Thyroid gland (tissue), 4 donors: ENCODE data around the gene POU3F3. TPM values are rescaled to one million over a fixed set of nuclear protein-coding genes. Genes with fewer than 3 reads are reported as not detected.

Experiments used
- DNase-seq, 2 donors: peaks; one replicate each; pipeline ENCODE4 v3.0.0-alpha.2; 2019
- H3K27ac ChIP-seq, 3 donors: fragments of 200-600 bp; sonication (generic); 1 replicate in 2 of 3; 2 replicates in 1 of 3; pipeline ENCODE4 v1.5.1; 2016 to 2019; ENCODE audit warnings: mild to moderate bottlenecking in 1 of 3, moderate library complexity in 1 of 3
- H3K27me3 ChIP-seq: fragments of 200-600 bp; sonication (generic); one replicate; pipeline ENCODE4 v1.5.1; 2019
- H3K36me3 ChIP-seq, 2 donors: fragments of 200-600 bp; sonication (generic); one replicate each; pipeline ENCODE4 v1.5.1; 2016 to 2019
- H3K4me1 ChIP-seq, 2 donors: fragments of 200-600 bp; sonication (generic); one replicate each; pipeline ENCODE4 v1.5.1; 2017 to 2019
- H3K4me3 ChIP-seq, 3 donors: fragments of 200-600 bp; sonication (generic); replicated peaks in 1 of 3; 1 replicate in 2 of 3; 2 replicates in 1 of 3; pipeline ENCODE4 v1.5.1; 2016; ENCODE audit warnings: mild to moderate bottlenecking in 1 of 3
- H3K9me3 ChIP-seq: fragments of 200-600 bp; sonication (generic); one replicate; pipeline ENCODE4 v1.5.1; 2017
- POLR2A ChIP-seq, 2 donors: fragments of 450-650 bp; IDR thresholded peaks; one replicate each; pipeline ENCODE4 v1.6.1; 2017; ENCODE audit warnings: antibody characterized with exemption in 2 of 2, mild to moderate bottlenecking in 2 of 2, moderate library complexity in 1 of 2
- WGBS, 2 donors: methylation state at CpG; one replicate each; pipeline ENCODE4 v1.1.5; 2017; 5-methylcytosine and 5-hydroxymethylcytosine counted together
- intact Hi-C: fragments of 100-400 bp; cut with DNase I; formaldehyde crosslinking; loops from one replicate; pipeline ENCODE4 v1.15.1; 2023
- total RNA-seq, 4 donors: library from RNA; depleted of rRNA; stranded (reverse); fragments of >200 nt; gene quantifications; one replicate each; pipeline ENCODE4 v1.2.3, GENCODE V29; 2016
- TF ChIP-seq, protein P1 (sequence below), 6 experiments: fragments of 200-600 bp in 3 of 6; fragments of 450-650 bp in 3 of 6; sonication (generic) in 3 of 6; IDR thresholded peaks; one replicate each; pipeline ENCODE4 v1.5.1; 2016 to 2019; ENCODE audit warnings: antibody characterized with exemption in 6 of 6, mild to moderate bottlenecking in 2 of 6, inconsistent platforms in 1 of 6, moderate library complexity in 1 of 6

The POU3F3 gene
- total RNA-seq, 4 donors from 2014 or later, result 0.22 TPM; not detected in 3

- H3K36me3 ChIP-seq, result no peaks in the 10 kb centered on the region
- H3K4me1 ChIP-seq, result peaks cover 20 to 49% of the 10 kb centered on the region in 2 donors
- H3K4me3 ChIP-seq, result no peak overlapping the region
- no peak for TF ChIP-seq POLR2A (IDR thresholded peaks at IDR 0.05)
- TF ChIP-seq, protein P1, sequence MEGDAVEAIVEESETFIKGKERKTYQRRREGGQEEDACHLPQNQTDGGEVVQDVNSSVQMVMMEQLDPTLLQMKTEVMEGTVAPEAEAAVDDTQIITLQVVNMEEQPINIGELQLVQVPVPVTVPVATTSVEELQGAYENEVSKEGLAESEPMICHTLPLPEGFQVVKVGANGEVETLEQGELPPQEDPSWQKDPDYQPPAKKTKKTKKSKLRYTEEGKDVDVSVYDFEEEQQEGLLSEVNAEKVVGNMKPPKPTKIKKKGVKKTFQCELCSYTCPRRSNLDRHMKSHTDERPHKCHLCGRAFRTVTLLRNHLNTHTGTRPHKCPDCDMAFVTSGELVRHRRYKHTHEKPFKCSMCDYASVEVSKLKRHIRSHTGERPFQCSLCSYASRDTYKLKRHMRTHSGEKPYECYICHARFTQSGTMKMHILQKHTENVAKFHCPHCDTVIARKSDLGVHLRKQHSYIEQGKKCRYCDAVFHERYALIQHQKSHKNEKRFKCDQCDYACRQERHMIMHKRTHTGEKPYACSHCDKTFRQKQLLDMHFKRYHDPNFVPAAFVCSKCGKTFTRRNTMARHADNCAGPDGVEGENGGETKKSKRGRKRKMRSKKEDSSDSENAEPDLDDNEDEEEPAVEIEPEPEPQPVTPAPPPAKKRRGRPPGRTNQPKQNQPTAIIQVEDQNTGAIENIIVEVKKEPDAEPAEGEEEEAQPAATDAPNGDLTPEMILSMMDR (IDR thresholded peaks at IDR 0.05), result no peak
- WGBS, 2 donors, result 2 to 7% methylated on average over 7 to 26 of the region's 41 CpGs
- no peak overlapping the region for H3K27ac ChIP-seq
- intact Hi-C loops, result no loop called here
- no peaks in the 10 kb centered on the region for H3K9me3 ChIP-seq
- DNase-seq, result no peak
- peaks cover 67% of the 10 kb centered on the region for H3K27me3 ChIP-seq
Observed at GRCh38 chr2:104856973-104857261, 3.0 kb downstream of the POU3F3 start.

DNA sequence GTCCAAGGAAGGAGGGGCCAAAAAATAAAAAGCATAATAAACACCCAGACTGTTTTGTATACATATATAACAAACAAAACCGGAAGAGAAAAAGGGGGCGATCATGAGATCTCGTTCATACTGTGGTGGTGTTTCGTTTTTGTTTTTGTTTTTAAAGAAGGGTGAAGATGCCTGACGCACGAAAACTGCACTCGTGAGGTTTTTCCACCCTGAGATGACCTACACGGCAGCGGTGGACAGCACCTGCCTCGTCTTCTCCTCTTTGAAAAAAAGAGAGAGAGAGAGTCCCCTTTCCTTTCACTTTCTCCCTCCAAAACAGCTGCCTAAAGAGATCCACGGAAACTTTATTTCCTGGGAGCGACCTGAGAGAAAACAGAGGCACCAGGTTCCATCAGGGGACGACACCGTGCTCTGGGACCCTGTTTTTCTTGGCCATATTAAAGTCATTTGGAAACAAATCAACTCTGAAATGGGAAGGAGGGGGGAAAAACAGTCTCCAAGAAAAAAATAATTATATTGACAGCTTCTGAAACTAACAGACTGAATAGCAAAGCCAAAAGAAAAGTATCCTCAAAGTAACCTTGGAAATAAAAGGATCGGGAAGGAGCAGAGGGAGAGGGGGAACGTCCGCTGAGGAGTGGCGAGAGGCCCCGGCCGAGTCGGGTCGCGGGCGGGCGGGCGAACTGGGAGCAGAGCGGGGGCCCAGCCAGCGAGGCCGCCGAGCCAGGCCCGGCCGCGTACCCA is 3.5 kb downstream of the POU3F3 start:
- Histone ChIP-seq H3K4me1 (peaks cover 14 to 49% of the 10 kb centered on the region in 2 donors), H3K9me3 (no peaks in the 10 kb centered on the region), H3K36me3 (no peaks in the 10 kb centered on the region), H3K4me3 (no peak overlapping the region), H3K27ac (no peak overlapping the region), H3K27me3 (peaks cover 67% of the 10 kb centered on the region)
- 10 to 14% methylated on average over 33 of the region's 33 CpGs for WGBS, 2 donors
- intact Hi-C loops, result no loop called here
- no peak for DNase-seq
- no peak for TF ChIP-seq POLR2A (IDR thresholded peaks at IDR 0.05)

DNA sequence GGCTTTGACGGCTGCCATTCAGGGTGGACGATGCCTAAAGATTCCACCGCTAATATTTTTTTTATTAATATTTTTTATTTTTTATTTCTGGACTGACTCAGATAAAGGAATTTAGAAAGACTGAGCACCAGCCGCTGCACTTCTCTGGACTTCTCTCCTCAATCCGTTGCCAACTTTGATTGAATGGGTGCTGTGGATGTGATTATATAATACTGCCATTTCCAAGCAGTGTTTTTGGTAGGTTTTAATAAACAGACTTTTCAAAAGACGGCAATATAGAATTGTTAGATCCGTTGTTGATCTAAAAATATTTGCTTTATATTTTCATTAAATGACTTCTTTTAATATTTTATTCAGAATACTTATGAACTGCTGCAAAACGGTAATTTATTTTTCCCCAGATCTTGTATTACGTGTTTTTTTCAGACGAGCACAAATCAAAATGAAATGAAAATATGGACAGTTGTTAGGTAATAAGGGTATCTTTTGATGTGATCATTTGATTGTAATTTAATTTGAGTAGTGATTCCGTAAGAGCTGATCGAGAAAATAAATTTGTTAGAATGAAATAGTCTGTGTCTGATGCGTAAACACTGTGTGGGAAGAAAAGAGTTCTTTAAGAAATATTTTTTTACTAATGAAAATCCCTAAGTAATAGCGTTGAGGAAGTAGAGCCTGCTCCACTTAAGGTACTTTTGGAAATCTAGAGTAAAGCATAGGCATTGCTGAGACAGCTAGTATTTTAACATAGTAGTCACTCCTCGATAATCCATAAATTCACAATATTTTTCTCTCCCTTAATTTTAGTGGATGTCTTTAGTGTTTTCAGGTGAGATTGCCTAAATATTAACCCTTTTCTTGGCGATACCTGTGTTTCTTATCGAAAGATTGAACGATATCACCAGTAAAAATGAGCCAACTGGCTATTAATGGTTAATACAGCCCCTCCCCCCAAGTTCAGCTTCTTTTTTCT is 4.4 kb downstream of the POU3F3 start:
- TF ChIP-seq, protein P1 (IDR thresholded peaks at IDR 0.05), result no peak
- TF ChIP-seq POLR2A (IDR thresholded peaks at IDR 0.05), result no peak
- H3K36me3 ChIP-seq, result no peaks in the 10 kb centered on the region
- no peak overlapping the region for H3K4me3 ChIP-seq
- H3K27me3 ChIP-seq, result peaks cover 68% of the 10 kb centered on the region
- H3K9me3 ChIP-seq, result no peaks in the 10 kb centered on the region
- intact Hi-C loops, result no loop called here
- H3K4me1 ChIP-seq, result peaks cover 9 to 41% of the 10 kb centered on the region in 2 donors
- 18% methylated on average over 18 of the region's 18 CpGs for WGBS, 2 donors
- H3K27ac ChIP-seq, result no peak overlapping the region
- DNase-seq, result no peak

DNA sequence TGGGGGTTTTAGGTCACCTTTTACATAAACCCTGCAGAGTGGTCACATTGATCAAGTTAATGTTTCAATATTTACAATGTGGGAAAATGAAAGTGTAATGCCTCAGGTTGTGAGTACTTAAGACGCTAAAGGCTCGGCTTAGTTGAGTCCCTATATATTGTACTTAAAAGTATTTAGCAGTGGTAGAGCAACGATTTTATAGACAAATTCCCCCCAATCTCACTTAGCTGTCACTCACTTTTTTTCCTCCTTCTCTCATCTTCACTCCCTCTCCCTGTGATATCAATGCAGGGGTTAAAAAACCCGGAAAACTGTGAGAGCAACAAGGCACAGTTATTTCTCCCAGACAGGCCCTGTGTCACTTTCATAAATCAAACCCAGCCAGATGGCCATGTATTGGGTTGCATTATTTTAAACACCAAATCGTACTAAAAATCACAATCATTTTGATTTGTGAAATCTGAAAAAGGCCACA is 5.4 kb downstream of the POU3F3 start:
- WGBS, 2 donors, result 13 to 16% methylated on average over 5 of the region's 5 CpGs
- H3K27ac ChIP-seq, result no peak overlapping the region
- TF ChIP-seq, protein P1 (IDR thresholded peaks at IDR 0.05), result no peak
- no peak for TF ChIP-seq POLR2A (IDR thresholded peaks at IDR 0.05)
- H3K4me1 ChIP-seq, result peaks cover 0 to 31% of the 10 kb centered on the region in 2 donors
- DNase-seq, result no peak
- H3K36me3 ChIP-seq, result no peaks in the 10 kb centered on the region
- H3K27me3 ChIP-seq, result peaks cover 68% of the 10 kb centered on the region
- H3K9me3 ChIP-seq, result no peaks in the 10 kb centered on the region
- intact Hi-C loops, result no loop called here
- H3K4me3 ChIP-seq, result no peak overlapping the region

DNA sequence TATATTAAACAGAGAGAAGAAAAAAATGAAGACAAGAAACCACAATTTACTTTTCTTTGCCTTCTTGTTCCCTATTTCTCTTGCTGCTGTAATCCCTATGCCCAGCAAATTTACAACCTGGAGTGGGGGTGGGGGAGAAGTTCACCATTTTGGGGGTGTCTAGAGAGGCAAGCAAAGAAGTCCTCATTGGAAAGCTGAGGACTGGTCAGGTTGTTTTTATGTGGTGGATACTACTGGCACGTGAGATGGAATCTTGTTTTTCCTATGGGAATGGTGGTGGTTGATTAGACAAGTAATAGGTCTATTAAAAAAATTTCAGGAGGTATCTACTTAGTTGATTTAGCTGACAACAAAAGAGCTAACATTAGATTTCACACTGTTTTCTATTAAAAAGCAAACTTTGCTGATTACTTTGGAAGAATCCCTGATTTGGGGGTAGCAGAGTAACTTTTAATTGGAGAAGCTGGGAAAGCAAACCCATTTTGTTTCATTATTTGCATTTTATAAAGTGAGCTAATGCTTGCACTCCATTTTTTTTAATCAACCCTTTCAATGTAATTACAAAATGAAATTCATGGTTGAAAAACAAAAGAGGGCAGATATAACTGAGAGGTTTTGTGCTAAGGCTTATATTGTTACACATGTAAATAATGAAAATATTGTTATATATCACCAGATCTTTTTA is 6.0 kb downstream of the POU3F3 start:
- no peak for TF ChIP-seq POLR2A (IDR thresholded peaks at IDR 0.05)
- TF ChIP-seq, protein P1 (IDR thresholded peaks at IDR 0.05), result no peak
- no peaks in the 10 kb centered on the region for H3K9me3 ChIP-seq
- peaks cover 68% of the 10 kb centered on the region for H3K27me3 ChIP-seq
- H3K4me1 ChIP-seq, result peaks cover 0 to 25% of the 10 kb centered on the region in 2 donors
- no peaks in the 10 kb centered on the region for H3K36me3 ChIP-seq
- no peak overlapping the region for H3K4me3 ChIP-seq
- no peak overlapping the region for H3K27ac ChIP-seq
- DNase-seq, result no peak
- WGBS, 2 donors, result 41 to 59% methylated on average over 1 of the region's 1 CpG
- intact Hi-C loops, result no loop called here
